ENCODE results near the gene CCNJL.

- TF ChIP-seq CTCF (conservative IDR thresholded peaks at IDR 0.05) (no peak), EZH2 (IDR thresholded peaks at IDR 0.05; ENCODE audit: low read depth) (no peak)
These were observed 101.8 kb downstream of the CCNJL start for GRCh38 chr5:160210606-160211005.

Data from PC-9 (cell line).